Measurements from ENCODE around the gene DCLK3.

DNA sequence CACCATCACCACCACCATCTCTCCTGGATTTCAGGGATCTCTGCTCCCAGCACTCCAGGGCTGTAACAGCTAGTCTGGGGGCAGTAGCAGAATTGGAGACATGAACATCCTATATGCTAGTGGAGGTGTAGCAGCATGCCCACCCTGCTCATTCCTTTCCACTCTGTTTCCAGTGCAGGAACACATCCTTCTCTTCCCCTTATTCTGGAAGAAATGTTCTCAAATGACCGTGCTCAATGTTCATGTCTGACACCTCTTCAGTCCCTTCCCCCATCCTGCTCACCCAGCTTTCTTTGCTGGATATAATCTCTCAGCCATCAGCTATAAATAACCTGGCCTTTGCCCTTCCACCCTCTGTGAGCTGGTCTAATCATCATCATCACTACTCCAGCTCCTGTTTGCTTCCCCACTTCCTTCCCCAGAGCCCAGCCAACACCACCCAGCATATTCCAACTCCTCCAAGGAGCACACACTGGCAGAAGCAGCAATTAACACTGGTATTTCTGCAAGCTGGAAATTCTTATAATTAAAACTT lies 31.1 kb downstream of the DCLK3 start:
- TF ChIP-seq, protein P1, sequence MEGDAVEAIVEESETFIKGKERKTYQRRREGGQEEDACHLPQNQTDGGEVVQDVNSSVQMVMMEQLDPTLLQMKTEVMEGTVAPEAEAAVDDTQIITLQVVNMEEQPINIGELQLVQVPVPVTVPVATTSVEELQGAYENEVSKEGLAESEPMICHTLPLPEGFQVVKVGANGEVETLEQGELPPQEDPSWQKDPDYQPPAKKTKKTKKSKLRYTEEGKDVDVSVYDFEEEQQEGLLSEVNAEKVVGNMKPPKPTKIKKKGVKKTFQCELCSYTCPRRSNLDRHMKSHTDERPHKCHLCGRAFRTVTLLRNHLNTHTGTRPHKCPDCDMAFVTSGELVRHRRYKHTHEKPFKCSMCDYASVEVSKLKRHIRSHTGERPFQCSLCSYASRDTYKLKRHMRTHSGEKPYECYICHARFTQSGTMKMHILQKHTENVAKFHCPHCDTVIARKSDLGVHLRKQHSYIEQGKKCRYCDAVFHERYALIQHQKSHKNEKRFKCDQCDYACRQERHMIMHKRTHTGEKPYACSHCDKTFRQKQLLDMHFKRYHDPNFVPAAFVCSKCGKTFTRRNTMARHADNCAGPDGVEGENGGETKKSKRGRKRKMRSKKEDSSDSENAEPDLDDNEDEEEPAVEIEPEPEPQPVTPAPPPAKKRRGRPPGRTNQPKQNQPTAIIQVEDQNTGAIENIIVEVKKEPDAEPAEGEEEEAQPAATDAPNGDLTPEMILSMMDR (IDR thresholded peaks at IDR 0.05 in 8 of 11, conservative IDR thresholded peaks at IDR 0.05 in 3 of 11): no peak
- TF ChIP-seq POLR2A (IDR thresholded peaks at IDR 0.05): no peak

Data from spleen (tissue), 7 donors.